SK-N-SH (cell line): ENCODE data around the gene TMEM143. TPM values are rescaled to one million over a fixed set of nuclear protein-coding genes. Genes with fewer than 3 reads are reported as not detected.
A peak's percentile ranks its signal among the peaks of the same experiment; 100 is the strongest.

Source experiments
- CHD2 ChIP-seq: fragments of 150-350 bp; IDR thresholded peaks from 2 replicates; pipeline ENCODE4 v1.6.1; 2018; ENCODE audit warnings: low read length; ENCODE audit not compliant: partially characterized antibody
- CTCF ChIP-seq: fragments of 200-600 bp; sonication (generic); IDR thresholded peaks from 2 replicates; pipeline ENCODE4 v1.6.1; 2017; ENCODE audit warnings: antibody characterized with exemption, mild to moderate bottlenecking, moderate library complexity
- ELF1 ChIP-seq: IDR thresholded peaks from 2 replicates; pipeline ENCODE4 v1.4.0; 2012
- FOSL2 ChIP-seq: IDR thresholded peaks from 2 replicates; pipeline ENCODE4 v1.4.0; 2012; ENCODE audit warnings: low read depth, mild to moderate bottlenecking, moderate library complexity, borderline replicate concordance
- FOXJ3 ChIP-seq: sonication (generic); formaldehyde crosslinking; IDR thresholded peaks from 2 replicates; pipeline ENCODE4 v1.5.1; 2020; ENCODE audit warnings: mild to moderate bottlenecking, missing genetic modification reagents
- GABPA ChIP-seq: IDR thresholded peaks from 2 replicates; pipeline ENCODE4 v1.4.0; 2012; ENCODE audit warnings: low read depth, mild to moderate bottlenecking
- MAX ChIP-seq: IDR thresholded peaks from 2 replicates; pipeline ENCODE4 v1.4.0; 2012; ENCODE audit warnings: low read depth
- MXI1 ChIP-seq: IDR thresholded peaks from 2 replicates; pipeline ENCODE4 v1.6.1; 2012; ENCODE audit warnings: mild to moderate bottlenecking, low read depth, low read length, improper control_type of control experiment
- POLR2AphosphoS5 ChIP-seq: IDR thresholded peaks from 2 replicates; pipeline ENCODE4 v1.6.1; 2012; ENCODE audit warnings: low read depth, low read length
- RCOR1 ChIP-seq: fragments of 150-350 bp; IDR thresholded peaks from 2 replicates; pipeline ENCODE4 v1.6.1; 2017; ENCODE audit warnings: antibody characterized with exemption, low read length
- REST ChIP-seq: IDR thresholded peaks from 2 replicates; pipeline ENCODE4 v1.6.1; 2012; ENCODE audit warnings: mild to moderate bottlenecking, low read depth, low read length, moderate library complexity
- SIN3A ChIP-seq: IDR thresholded peaks from 2 replicates; pipeline ENCODE4 v1.6.1; 2012; ENCODE audit warnings: low read depth, mild to moderate bottlenecking, low read length, moderate library complexity, borderline replicate concordance
- SMC3 ChIP-seq: IDR thresholded peaks from 2 replicates; pipeline ENCODE4 v1.6.1; 2012; ENCODE audit warnings: low read depth, low read length, improper control_type of control experiment
- TCF12 ChIP-seq: IDR thresholded peaks from 2 replicates; pipeline ENCODE4 v1.4.0; 2012
- YY1 ChIP-seq: IDR thresholded peaks from 2 replicates; pipeline ENCODE4 v1.4.0; 2012; ENCODE audit warnings: low read depth, mild to moderate bottlenecking
- polyA plus RNA-seq, 3 experiments: library from polyadenylated mRNA; depleted of rRNA; stranded (reverse); fragments of >200 nt; gene quantifications; 2 replicates each; pipeline ENCODE4 v1.2.3, GENCODE V29; 2012
- TF ChIP-seq, protein P1 (sequence below): IDR thresholded peaks from 2 replicates; pipeline ENCODE4 v1.4.0; 2012; ENCODE audit warnings: low read depth, borderline replicate concordance
- TF ChIP-seq, protein P2 (sequence below): fragments of 150-350 bp; IDR thresholded peaks from 2 replicates; pipeline ENCODE4 v1.6.1; 2017; ENCODE audit warnings: antibody characterized with exemption, low read length, low read depth, borderline replicate concordance

TMEM143 gene
- polyA plus RNA-seq, 1 of the 3 experiments (the other 2 are of a cell fraction): 21.9 TPM

DNA sequence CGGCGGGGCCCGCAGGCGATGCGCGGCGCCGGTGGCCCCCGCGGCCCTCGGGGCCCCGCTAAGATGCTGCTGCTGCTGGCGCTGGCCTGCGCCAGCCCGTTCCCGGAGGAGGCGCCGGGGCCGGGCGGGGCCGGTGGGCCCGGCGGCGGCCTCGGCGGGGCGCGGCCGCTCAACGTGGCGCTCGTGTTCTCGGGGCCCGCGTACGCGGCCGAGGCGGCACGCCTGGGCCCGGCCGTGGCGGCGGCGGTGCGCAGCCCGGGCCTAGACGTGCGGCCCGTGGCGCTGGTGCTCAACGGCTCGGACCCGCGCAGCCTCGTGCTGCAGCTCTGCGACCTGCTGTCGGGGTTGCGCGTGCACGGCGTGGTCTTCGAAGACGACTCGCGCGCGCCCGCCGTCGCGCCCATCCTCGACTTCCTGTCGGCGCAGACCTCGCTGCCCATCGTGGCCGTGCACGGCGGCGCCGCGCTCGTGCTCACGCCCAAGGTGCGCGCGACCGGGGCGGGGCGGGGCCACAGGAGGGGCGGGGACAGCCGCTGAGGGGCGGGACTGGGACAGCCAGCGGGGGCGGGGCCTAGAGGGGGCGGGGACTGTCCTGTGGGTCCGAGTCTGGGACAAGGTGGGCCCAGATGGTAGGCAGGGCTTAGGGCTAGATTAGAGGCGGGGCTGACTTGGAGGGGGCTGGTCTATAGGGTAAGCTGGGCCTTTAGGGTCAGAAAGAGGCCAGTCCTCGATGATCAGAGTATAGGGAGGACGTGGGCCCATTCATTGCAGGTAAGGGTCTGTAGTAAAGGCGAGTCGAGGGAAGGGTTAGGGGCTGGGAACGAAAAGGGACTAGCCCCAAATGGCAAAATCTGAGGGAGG is 34.9 kb upstream of the TMEM143 start (continued):
- TF ChIP-seq, protein P1, sequence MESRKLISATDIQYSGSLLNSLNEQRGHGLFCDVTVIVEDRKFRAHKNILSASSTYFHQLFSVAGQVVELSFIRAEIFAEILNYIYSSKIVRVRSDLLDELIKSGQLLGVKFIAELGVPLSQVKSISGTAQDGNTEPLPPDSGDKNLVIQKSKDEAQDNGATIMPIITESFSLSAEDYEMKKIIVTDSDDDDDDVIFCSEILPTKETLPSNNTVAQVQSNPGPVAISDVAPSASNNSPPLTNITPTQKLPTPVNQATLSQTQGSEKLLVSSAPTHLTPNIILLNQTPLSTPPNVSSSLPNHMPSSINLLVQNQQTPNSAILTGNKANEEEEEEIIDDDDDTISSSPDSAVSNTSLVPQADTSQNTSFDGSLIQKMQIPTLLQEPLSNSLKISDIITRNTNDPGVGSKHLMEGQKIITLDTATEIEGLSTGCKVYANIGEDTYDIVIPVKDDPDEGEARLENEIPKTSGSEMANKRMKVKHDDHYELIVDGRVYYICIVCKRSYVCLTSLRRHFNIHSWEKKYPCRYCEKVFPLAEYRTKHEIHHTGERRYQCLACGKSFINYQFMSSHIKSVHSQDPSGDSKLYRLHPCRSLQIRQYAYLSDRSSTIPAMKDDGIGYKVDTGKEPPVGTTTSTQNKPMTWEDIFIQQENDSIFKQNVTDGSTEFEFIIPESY: no peak
- TF ChIP-seq YY1 (no peak), MXI1 (peak; percentile 61), CTCF (no peak), POLR2AphosphoS5 (peak; percentile 37; the same call in 1 of the 2 replicates), SIN3A (no peak), CHD2 (no peak), MAX (peak; percentile 78), RCOR1 (no peak), ELF1 (no peak), FOSL2 (no peak), TCF12 (no peak), REST (no peak), GABPA (no peak), SMC3 (no peak), FOXJ3 (CRISPR knock-in tag) (no peak)
- TF ChIP-seq, protein P2, sequence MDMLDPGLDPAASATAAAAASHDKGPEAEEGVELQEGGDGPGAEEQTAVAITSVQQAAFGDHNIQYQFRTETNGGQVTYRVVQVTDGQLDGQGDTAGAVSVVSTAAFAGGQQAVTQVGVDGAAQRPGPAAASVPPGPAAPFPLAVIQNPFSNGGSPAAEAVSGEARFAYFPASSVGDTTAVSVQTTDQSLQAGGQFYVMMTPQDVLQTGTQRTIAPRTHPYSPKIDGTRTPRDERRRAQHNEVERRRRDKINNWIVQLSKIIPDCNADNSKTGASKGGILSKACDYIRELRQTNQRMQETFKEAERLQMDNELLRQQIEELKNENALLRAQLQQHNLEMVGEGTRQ: no peak
